Kidney (tissue), 14 donors: Measurements from ENCODE around the gene RTKN2. TPM values are rescaled to one million over a fixed set of nuclear protein-coding genes. Genes with fewer than 3 reads are reported as not detected.

ENCODE experiments used
- DNase-seq, 5 donors: peaks; one replicate each; pipeline ENCODE4 v3.0.0-alpha.2; 2013 to 2020
- FAIRE-seq: peaks from 2 replicates; lab custom pipeline; 2012; peaks lifted over from hg19 to GRCh38; lab: Jason Lieb, UNC
- H3K27ac ChIP-seq, 2 donors: one replicate each; pipeline ENCODE4 v1.7.0; 2013; ENCODE audit warnings: low read depth in 2 of 2, low read length in 2 of 2, inconsistent platforms in 1 of 2
- H3K27me3 ChIP-seq: one replicate; pipeline ENCODE4 v1.7.1; 2013; ENCODE audit warnings: low read length, inconsistent platforms; ENCODE audit not compliant: control insufficient read depth, insufficient read depth
- H3K36me3 ChIP-seq, 3 donors: one replicate each; pipeline versions ENCODE4 v1.7.0 to v1.7.1; 2013; ENCODE audit warnings: low read length in 3 of 3, control low read depth in 1 of 3, inconsistent platforms in 1 of 3; ENCODE audit not compliant: insufficient read depth in 3 of 3, control insufficient read depth in 2 of 3
- H3K4me1 ChIP-seq, 3 donors: one replicate each; pipeline versions ENCODE4 v1.7.0 to v1.7.1; 2013; ENCODE audit warnings: low read length in 3 of 3, inconsistent platforms in 1 of 3, low read depth in 1 of 3; ENCODE audit not compliant: control insufficient read depth in 2 of 3, insufficient read depth in 2 of 3
- H3K4me3 ChIP-seq, 3 donors: one replicate each; pipeline versions ENCODE4 v1.7.0 to v1.8.1; 2013; ENCODE audit warnings: low read length in 3 of 3, control low read depth in 1 of 3, inconsistent platforms in 1 of 3
- H3K9ac ChIP-seq, 3 donors: one replicate each; pipeline versions ENCODE4 v1.7.0 to v1.7.1; 2013; ENCODE audit warnings: low read length in 3 of 3, control low read depth in 1 of 3, inconsistent platforms in 1 of 3
- H3K9me3 ChIP-seq, 3 donors: one replicate each; pipeline versions ENCODE4 v1.7.0 to v1.7.1; 2013; ENCODE audit warnings: low read length in 3 of 3, control low read depth in 1 of 3, inconsistent platforms in 1 of 3; ENCODE audit not compliant: control insufficient read depth in 2 of 3, insufficient read depth in 1 of 3
- intact Hi-C: fragments of 100-400 bp; cut with DNase I; formaldehyde crosslinking; loops from one replicate; pipeline ENCODE4 v1.11.1; 2022
- polyA plus RNA-seq: library from polyadenylated mRNA; stranded (reverse); fragments of 350-450 nt; fragmentation: Illumina TruSeq; extraction: RNeasy Lipid Tissue Mini Kit (QIAGEN cat#74804); gene quantifications from one replicate; pipeline ENCODE4 v1.2.3, GENCODE V29; 2014; ENCODE audit warnings: low read depth, low replicate concordance; ENCODE audit not compliant: insufficient read depth
- total RNA-seq: library from RNA; stranded (reverse); fragmentation: NEBNext Ultra II Directional; extraction: Animal tissue kit (Norgen Biotek cat#: 25700); gene quantifications from one replicate; pipeline ENCODE4 v1.2.1, GENCODE V29; 2021
- TF ChIP-seq, protein P1 (sequence below): IDR thresholded peaks from 3 replicates; pipeline ENCODE4 v1.5.1; 2012; ENCODE audit warnings: mild to moderate bottlenecking, moderate library complexity, borderline replicate concordance; ENCODE audit not compliant: insufficient read depth; ENCODE audit errors: extremely low read depth
- donor health status: control.
- donor health status: control.
- donor health status: control.
- donor health status: control.
- donor health status: control.
- donor health status: DM: yes; HTN: yes; CAD: no.
- donor health status: Normal renal cell carcinoma (clear cell type).

RTKN2 gene
- total and polyA plus RNA-seq, 2 donors from 2014 or later: 0.24 to 1.6 TPM

DNA sequence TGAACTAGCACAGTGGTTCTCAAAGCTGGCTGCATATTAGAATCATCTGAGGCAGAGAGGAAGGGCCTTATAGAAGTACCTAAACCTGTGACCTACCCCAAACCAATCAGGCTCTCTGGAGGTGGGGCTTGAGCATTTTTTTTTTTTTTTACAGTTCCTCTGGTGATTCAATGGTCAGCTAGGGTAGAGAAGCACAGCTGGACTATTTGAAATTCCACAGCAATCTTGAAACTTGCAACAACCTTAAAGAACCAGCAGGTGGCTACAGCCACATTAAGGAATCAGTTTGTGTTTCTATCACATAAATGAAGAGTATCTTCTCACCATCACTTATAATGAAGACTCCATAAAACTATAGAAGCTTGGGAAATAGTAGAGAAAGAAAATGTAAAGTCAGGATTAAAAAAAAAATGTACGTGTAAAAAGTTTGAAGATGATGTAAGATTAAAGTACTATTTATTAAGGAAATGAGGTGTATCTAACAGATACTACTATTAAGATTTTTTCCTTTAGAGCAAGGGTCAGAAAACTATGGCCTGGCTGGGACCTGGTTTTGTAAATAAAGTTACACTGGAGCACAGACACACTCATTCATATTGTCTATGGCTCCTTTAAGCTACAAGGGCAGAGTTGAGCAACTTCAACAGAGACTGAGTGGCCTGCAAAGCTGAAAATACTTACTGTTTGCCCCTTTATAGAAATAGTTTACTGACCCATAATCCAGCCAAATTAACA is 3.8 kb downstream of the RTKN2 start:
- no peak overlapping the region for H3K9ac ChIP-seq
- H3K9me3 ChIP-seq: no peaks in the 10 kb centered on the region
- peaks cover 0 to 6% (median 0%) of the 10 kb centered on the region in 3 donors for H3K4me1 ChIP-seq
- H3K36me3 ChIP-seq: no peaks in the 10 kb centered on the region
- no peak overlapping the region for H3K27ac ChIP-seq
- peak in 4 of 5 donors; percentile 47 to 91 (median 68) for DNase-seq
- H3K4me3 ChIP-seq: no peak overlapping the region
- peak; percentile 90 for FAIRE-seq
- intact Hi-C loops: no loop called here
- H3K27me3 ChIP-seq: no peaks in the 10 kb centered on the region
- TF ChIP-seq, protein P1, sequence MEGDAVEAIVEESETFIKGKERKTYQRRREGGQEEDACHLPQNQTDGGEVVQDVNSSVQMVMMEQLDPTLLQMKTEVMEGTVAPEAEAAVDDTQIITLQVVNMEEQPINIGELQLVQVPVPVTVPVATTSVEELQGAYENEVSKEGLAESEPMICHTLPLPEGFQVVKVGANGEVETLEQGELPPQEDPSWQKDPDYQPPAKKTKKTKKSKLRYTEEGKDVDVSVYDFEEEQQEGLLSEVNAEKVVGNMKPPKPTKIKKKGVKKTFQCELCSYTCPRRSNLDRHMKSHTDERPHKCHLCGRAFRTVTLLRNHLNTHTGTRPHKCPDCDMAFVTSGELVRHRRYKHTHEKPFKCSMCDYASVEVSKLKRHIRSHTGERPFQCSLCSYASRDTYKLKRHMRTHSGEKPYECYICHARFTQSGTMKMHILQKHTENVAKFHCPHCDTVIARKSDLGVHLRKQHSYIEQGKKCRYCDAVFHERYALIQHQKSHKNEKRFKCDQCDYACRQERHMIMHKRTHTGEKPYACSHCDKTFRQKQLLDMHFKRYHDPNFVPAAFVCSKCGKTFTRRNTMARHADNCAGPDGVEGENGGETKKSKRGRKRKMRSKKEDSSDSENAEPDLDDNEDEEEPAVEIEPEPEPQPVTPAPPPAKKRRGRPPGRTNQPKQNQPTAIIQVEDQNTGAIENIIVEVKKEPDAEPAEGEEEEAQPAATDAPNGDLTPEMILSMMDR: peak; percentile 61

DNA sequence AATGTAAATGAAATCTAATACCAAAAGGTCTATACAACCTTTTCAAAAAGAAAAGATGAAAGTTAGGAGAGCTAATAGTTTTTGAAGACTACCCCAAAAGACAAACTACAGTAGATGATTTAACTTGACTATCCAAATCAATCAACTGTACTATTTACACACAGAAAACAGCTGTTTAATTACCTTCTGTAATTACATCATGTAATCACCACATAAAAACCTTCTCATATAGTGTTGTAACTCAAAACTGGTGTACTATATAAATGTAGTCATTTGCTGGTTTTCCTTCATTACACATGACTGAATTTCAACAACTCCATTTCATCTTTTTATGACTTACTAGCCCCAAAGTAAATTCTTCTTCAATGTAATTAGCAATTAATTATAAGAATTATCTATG is 4.5 kb downstream of the RTKN2 start:
- DNase-seq (no peak), FAIRE-seq (no peak)
- TF ChIP-seq, protein P1: no peak
- no peaks in the 10 kb centered on the region for H3K36me3 ChIP-seq
- no peak overlapping the region for H3K9ac ChIP-seq
- peaks cover 0 to 6% (median 0%) of the 10 kb centered on the region in 3 donors for H3K4me1 ChIP-seq
- no peaks in the 10 kb centered on the region for H3K9me3 ChIP-seq
- H3K27me3 ChIP-seq: no peaks in the 10 kb centered on the region
- intact Hi-C loops: no loop called here
- H3K27ac ChIP-seq: no peak overlapping the region
- no peak overlapping the region for H3K4me3 ChIP-seq

DNA sequence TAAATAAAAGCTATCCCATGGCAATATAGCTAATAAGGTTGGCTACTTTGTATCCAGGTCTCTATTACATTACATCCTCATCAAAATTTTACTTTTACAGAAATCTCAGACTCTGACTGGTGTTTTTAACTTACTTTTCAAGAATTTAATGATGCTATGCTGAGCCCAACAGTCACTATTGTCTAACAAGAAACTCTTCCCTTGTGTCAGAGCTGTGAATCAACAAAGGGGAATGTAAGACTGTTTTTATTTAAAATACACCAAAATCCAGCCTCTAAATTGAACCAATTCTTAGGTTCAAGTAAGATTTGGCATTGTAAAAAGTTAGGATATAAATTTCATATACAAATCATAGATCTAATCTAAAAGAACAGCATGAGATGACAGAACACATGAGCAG is 7.0 kb downstream of the RTKN2 start:
- Histone ChIP-seq H3K4me1 (no peaks in the 10 kb centered on the region), H3K9ac (no peak overlapping the region), H3K4me3 (no peak overlapping the region), H3K9me3 (no peaks in the 10 kb centered on the region), H3K36me3 (no peaks in the 10 kb centered on the region), H3K27ac (no peak overlapping the region), H3K27me3 (no peaks in the 10 kb centered on the region)
- no peak for FAIRE-seq
- DNase-seq: no peak
- TF ChIP-seq, protein P1: no peak
- intact Hi-C loops: no loop called here

DNA sequence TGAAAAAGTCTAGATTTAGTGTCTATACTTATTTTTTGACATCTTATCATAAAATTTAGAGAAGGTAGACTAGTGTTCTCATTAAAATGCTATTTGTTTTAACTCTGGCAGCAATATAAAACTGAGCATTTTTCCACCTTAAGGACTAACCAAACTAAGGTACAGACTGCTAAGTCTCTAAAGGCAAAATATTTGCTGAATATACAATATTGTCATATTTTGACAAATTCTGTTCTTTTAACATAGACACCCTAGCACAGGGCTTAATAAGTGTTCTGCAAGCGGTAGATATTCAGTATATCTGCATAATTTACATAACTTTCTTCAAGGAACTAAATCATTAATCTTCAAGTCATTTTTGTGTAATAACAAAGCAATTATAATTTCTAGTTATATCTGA is 8.6 kb downstream of the RTKN2 start:
- DNase-seq (no peak), FAIRE-seq (no peak)
- Histone ChIP-seq H3K27ac (no peak overlapping the region), H3K27me3 (no peaks in the 10 kb centered on the region), H3K9me3 (no peaks in the 10 kb centered on the region), H3K4me1 (no peaks in the 10 kb centered on the region), H3K4me3 (no peak overlapping the region), H3K9ac (no peak overlapping the region), H3K36me3 (no peaks in the 10 kb centered on the region)
- intact Hi-C loops: no loop called here
- TF ChIP-seq, protein P1: no peak
